Measurements from ENCODE around the gene AGPAT4. TPM values are rescaled to one million over a fixed set of nuclear protein-coding genes. Genes with fewer than 3 reads are reported as not detected.

Gene AGPAT4
- polyA plus RNA-seq, 1 experiment, result 3.7 TPM

DNA sequence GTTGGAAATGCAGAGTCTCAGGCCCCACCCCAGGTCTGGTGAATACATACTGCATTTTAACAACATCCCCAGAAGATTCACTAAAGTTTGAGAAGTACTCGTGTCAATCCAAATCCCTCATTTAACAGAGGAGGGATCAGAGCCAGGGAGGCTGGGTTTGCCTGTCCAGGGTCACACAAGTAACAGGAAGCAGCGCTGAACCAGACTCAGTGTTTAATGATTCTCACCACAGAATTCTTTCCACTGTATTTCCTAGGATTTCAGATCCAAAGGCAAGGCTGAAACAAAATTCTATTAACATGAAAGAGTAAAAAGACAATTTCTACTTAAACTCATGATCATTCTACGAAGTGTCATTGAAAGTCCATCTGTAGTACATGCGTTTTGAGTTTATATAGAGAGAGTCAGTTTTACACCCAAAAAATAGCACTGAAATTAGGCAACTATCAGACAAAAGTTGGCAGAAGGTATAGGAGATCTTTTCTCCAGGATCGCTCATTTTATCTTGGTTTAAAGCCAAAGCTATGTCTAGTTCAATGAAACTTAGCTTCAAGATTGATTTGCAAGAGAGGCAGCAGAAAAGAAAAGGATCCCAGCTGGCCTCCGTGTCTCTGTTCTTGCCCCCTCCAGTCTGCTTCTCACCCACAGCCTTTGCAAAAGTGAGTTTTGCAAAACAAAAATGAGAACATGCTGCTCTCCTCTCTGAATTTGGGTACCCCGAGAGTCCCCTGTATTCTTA is 6.0 kb upstream of the AGPAT4 start:
- DNase-seq (ENCODE audit: low read depth), result no peak
- TF ChIP-seq CTCF (IDR thresholded peaks at IDR 0.05; ENCODE audit: insufficient read depth, low read depth, low read length), result no peak
- Histone ChIP-seq H3K27me3 (ENCODE audit: control insufficient read depth, insufficient read depth, low read length) (peaks cover 3% of the 10 kb centered on the region), H3K4me3 (ENCODE audit: low read depth, low read length) (no peak overlapping the region), H3K36me3 (ENCODE audit: control insufficient read depth, insufficient read depth, low read length) (no peaks in the 10 kb centered on the region)
- CTCF ChIA-PET, result interaction anchor here (0.6 kb wide), 1 partner anchor 91 kb away, joined by 3 read pairs; no protein-coding TSS in a partner anchor
- POLR2A ChIA-PET, result no interaction called here

GRCh38 chr6:161276605-161277155 is 2.8 kb upstream of the AGPAT4 start:
- H3K27me3 ChIP-seq (ENCODE audit: control insufficient read depth, insufficient read depth, low read length), result peaks cover 3% of the 10 kb centered on the region
- CTCF ChIA-PET, result interaction anchor here (0.6 kb wide), 1 partner anchor 957 kb away, joined by 3 read pairs; no protein-coding TSS in a partner anchor
- POLR2A ChIA-PET, result no interaction called here
- TF ChIP-seq CTCF (IDR thresholded peaks at IDR 0.05; ENCODE audit: insufficient read depth, low read depth, low read length), result no peak
- no peaks in the 10 kb centered on the region for H3K36me3 ChIP-seq (ENCODE audit: control insufficient read depth, insufficient read depth, low read length)
- no peak overlapping the region for H3K4me3 ChIP-seq (ENCODE audit: low read depth, low read length)
- no peak for DNase-seq (ENCODE audit: low read depth)

DNA sequence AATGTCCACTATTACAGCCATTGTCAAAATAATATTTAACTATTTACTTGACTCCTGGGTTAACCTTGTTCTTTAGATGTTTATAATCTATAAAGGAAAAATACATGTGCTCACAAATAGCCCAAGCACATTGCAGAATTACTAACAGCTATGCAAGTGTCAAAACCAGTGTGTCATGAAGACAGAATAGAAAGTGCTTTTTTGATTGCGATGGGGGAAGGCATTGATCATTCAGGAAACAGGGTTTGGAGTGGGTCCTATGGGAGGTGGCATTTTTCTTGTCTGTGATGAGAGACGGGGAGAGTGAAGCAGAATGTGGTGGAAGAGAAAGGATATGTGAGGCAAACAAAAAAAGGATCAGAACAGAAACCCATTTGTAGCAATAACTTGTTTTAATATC is 1.0 kb upstream of the AGPAT4 start:
- no peak for TF ChIP-seq CTCF (IDR thresholded peaks at IDR 0.05; ENCODE audit: insufficient read depth, low read depth, low read length)
- Histone ChIP-seq H3K36me3 (ENCODE audit: control insufficient read depth, insufficient read depth, low read length) (no peaks in the 10 kb centered on the region), H3K27me3 (ENCODE audit: control insufficient read depth, insufficient read depth, low read length) (no peaks in the 10 kb centered on the region), H3K4me3 (ENCODE audit: low read depth, low read length) (no peak overlapping the region)
- DNase-seq (ENCODE audit: low read depth), result no peak
- ChIA-PET POLR2A (no interaction called here), CTCF (no interaction called here)

DNA sequence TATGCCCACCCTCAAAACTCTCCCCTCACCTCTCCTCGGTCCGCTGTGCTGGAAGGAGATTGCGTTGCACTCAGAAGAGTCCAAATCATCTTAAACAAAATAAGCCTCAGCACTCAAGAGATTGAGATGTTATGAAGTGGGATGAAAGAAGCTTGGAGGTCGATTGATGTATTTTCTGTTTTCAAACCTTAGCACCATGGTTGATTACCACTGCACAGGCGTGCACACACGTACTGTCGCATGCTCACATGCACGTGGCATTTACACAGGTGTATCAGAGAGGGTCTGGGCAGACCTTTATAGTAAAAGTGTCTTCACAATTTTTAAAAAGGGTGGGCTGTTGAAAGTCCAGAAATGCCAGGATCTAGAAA is 612 bp upstream of the AGPAT4 start:
- ChIA-PET POLR2A (interaction anchor here (0.6 to 0.7 kb wide), 4 partner anchors 17 to 263 kb away, joined by 3 to 10 read pairs (median 9); no protein-coding TSS in a partner anchor), CTCF (interaction anchor here (0.7 kb wide), 1 partner anchor 144 kb away, joined by 3 read pairs; no protein-coding TSS in a partner anchor)
- H3K36me3 ChIP-seq (ENCODE audit: control insufficient read depth, insufficient read depth, low read length), result no peaks in the 10 kb centered on the region
- peak overlapping the region; percentile 55 for H3K4me3 ChIP-seq (ENCODE audit: low read depth, low read length)
- TF ChIP-seq CTCF (IDR thresholded peaks at IDR 0.05; ENCODE audit: insufficient read depth, low read depth, low read length), result no peak
- no peak for DNase-seq (ENCODE audit: low read depth)
- H3K27me3 ChIP-seq (ENCODE audit: control insufficient read depth, insufficient read depth, low read length), result no peaks in the 10 kb centered on the region

- ChIA-PET CTCF (no interaction called here), POLR2A (interaction anchor here (1.0 kb wide), 1 partner anchor 168 kb away, joined by 3 read pairs; no protein-coding TSS in a partner anchor)
- DNase-seq (ENCODE audit: low read depth), result no peak
- TF ChIP-seq CTCF (IDR thresholded peaks at IDR 0.05; ENCODE audit: insufficient read depth, low read depth, low read length), result no peak
- Histone ChIP-seq H3K36me3 (ENCODE audit: control insufficient read depth, insufficient read depth, low read length) (no peaks in the 10 kb centered on the region), H3K4me3 (ENCODE audit: low read depth, low read length) (peak overlapping the region; percentile 55), H3K27me3 (ENCODE audit: control insufficient read depth, insufficient read depth, low read length) (no peaks in the 10 kb centered on the region)
Measured at GRCh38 chr6:161273274-161273751, 548 bp downstream of the AGPAT4 start.
